Esophagus squamous epithelium (tissue), 5 donors: ENCODE measurements around the gene MYPN. TPM values are rescaled to one million over a fixed set of nuclear protein-coding genes. Genes with fewer than 3 reads are reported as not detected.

Experiments
- DNase-seq: peaks from one replicate; lab custom pipeline; 2025; lab: John Stamatoyannopoulos, UW
- H3K27ac ChIP-seq, 4 donors: fragments of 200-600 bp; sonication (generic); one replicate each; pipeline ENCODE4 v1.5.1; 2016 to 2019; ENCODE audit warnings: mild to moderate bottlenecking in 1 of 4
- H3K27me3 ChIP-seq, 4 donors: fragments of 200-600 bp; sonication (generic); 1 replicate in 3 of 4; 2 replicates in 1 of 4; pipeline versions ENCODE4 v1.5.1 to v1.6.0; 2017 to 2021; ENCODE audit warnings: antibody characterized with exemption in 1 of 4
- H3K36me3 ChIP-seq, 3 donors: fragments of 200-600 bp; sonication (generic); one replicate each; pipeline ENCODE4 v1.5.1; 2016 to 2019
- H3K4me1 ChIP-seq, 3 donors: fragments of 200-600 bp; sonication (generic); one replicate each; pipeline ENCODE4 v1.5.1; 2017 to 2019
- H3K4me3 ChIP-seq, 4 donors: fragments of 200-600 bp; sonication (generic); 1 replicate in 3 of 4; 2 replicates in 1 of 4; pipeline ENCODE4 v1.5.1; 2016 to 2019; ENCODE audit warnings: mild to moderate bottlenecking in 2 of 4, moderate library complexity in 1 of 4
- H3K9me3 ChIP-seq, 3 donors: fragments of 200-600 bp; sonication (generic); one replicate each; pipeline ENCODE4 v1.5.1; 2016 to 2019
- POLR2A ChIP-seq, 4 donors: fragments of 450-650 bp; IDR thresholded peaks; one replicate each; pipeline ENCODE4 v1.6.1; 2017; ENCODE audit warnings: antibody characterized with exemption in 4 of 4, mild to moderate bottlenecking in 4 of 4, moderate library complexity in 3 of 4
- WGBS, 2 donors: methylation state at CpG; one replicate each; pipeline ENCODE4 v1.1.5; 2018; 5-methylcytosine and 5-hydroxymethylcytosine counted together
- intact Hi-C: fragments of 100-400 bp; cut with DNase I; formaldehyde crosslinking; loops from one replicate; pipeline ENCODE4 v1.15.0; 2022
- total RNA-seq, 4 donors: library from RNA; depleted of rRNA; stranded (reverse); fragments of >200 nt; gene quantifications; one replicate each; pipeline ENCODE4 v1.1.0, GENCODE V29; 2016
- TF ChIP-seq, protein P1 (sequence below), 6 experiments: fragments of 450-650 bp in 4 of 6; fragments of 200-600 bp in 2 of 6; sonication (generic) in 2 of 6; IDR thresholded peaks; one replicate each; pipeline ENCODE4 v1.5.1; 2016 to 2019; ENCODE audit warnings: antibody characterized with exemption in 6 of 6, mild to moderate bottlenecking in 4 of 6, moderate library complexity in 4 of 6
- donor health status: DM: yes; HTN: yes; CAD: no.

The MYPN gene
- total RNA-seq, 4 donors from 2014 or later, result not detected

DNA sequence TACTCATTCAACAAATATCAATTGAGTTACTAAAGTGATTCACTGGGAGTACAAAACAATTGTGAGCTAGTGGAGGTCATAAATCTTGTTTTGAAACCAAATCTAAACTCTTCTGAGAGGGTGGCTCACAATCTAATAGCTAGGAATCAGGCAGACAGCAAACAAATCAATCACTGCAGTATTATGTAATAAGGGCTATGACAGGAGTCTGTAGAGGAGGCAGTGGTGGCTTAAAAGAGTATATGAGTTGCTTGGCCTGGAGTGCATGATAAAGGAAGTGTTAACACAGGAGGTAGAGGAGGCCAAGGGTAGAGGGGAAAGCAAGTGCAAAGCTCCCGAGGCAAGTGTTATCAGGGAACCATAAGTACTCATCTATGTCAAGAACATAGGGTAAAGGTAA lies 16.5 kb downstream of the MYPN start:
- no peak for TF ChIP-seq POLR2A (IDR thresholded peaks at IDR 0.05)
- TF ChIP-seq, protein P1, sequence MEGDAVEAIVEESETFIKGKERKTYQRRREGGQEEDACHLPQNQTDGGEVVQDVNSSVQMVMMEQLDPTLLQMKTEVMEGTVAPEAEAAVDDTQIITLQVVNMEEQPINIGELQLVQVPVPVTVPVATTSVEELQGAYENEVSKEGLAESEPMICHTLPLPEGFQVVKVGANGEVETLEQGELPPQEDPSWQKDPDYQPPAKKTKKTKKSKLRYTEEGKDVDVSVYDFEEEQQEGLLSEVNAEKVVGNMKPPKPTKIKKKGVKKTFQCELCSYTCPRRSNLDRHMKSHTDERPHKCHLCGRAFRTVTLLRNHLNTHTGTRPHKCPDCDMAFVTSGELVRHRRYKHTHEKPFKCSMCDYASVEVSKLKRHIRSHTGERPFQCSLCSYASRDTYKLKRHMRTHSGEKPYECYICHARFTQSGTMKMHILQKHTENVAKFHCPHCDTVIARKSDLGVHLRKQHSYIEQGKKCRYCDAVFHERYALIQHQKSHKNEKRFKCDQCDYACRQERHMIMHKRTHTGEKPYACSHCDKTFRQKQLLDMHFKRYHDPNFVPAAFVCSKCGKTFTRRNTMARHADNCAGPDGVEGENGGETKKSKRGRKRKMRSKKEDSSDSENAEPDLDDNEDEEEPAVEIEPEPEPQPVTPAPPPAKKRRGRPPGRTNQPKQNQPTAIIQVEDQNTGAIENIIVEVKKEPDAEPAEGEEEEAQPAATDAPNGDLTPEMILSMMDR (IDR thresholded peaks at IDR 0.05), result no peak
- no peaks in the 10 kb centered on the region for H3K27me3 ChIP-seq
- DNase-seq, result no peak
- intact Hi-C loops, result no loop called here
- H3K4me1 ChIP-seq, result no peaks in the 10 kb centered on the region
- 50 to 58% methylated on average over 1 of the region's 1 CpG for WGBS, 2 donors
- H3K27ac ChIP-seq, result no peak overlapping the region
- no peak overlapping the region for H3K4me3 ChIP-seq
- H3K36me3 ChIP-seq, result no peaks in the 10 kb centered on the region
- H3K9me3 ChIP-seq, result no peaks in the 10 kb centered on the region

DNA sequence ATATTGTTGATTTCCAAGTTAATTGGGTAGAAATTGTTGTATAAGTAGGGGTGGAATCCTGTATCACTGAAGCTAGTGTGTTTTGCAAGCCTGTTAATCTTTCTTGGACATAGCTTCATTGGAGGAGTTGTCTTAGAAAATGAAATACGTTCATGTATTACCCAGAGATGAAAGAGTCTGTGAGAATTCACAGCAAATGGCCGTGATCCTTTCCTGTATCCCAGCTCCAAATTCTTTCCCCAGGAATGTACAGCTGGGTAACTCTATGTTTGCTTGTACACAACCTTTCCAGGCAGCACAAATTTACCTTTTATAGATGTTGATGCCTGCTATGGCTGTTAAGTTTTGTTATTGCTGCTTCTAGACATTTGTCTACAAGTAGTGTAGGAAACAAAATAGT lies 18.7 kb downstream of the MYPN start:
- WGBS, 2 donors, result 47 to 58% methylated on average over 2 of the region's 2 CpGs
- Histone ChIP-seq H3K4me1 (no peaks in the 10 kb centered on the region), H3K27me3 (no peaks in the 10 kb centered on the region), H3K36me3 (no peaks in the 10 kb centered on the region), H3K4me3 (no peak overlapping the region), H3K9me3 (no peaks in the 10 kb centered on the region), H3K27ac (no peak overlapping the region)
- no peak for DNase-seq
- intact Hi-C loops, result no loop called here
- TF ChIP-seq, protein P1 (IDR thresholded peaks at IDR 0.05), result no peak
- no peak for TF ChIP-seq POLR2A (IDR thresholded peaks at IDR 0.05)

DNA sequence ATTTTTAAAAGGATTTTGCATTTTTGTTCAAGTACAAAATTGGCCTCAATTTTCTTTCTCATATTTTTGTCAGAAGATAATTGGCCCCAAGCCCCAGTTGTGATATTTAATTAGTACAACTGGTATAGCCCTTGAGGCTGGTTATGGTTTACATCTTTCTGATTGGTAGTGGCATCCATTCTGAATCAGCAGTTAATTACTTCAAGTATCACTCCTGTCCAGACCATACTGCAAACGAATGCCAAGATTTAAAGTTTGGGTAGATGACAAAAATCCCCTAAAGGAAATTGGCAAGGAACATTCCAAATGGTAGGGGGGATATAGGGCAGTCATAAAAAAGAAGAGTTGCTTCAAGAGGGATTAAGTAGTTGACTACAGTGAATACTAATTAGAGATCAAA lies 23.1 kb downstream of the MYPN start:
- WGBS, 2 donors, result 64% methylated on average over 1 of the region's 1 CpG; no CpG with 5 or more reads in 1 of the 2 donors
- H3K36me3 ChIP-seq, result no peaks in the 10 kb centered on the region
- intact Hi-C loops, result no loop called here
- no peak overlapping the region for H3K4me3 ChIP-seq
- no peaks in the 10 kb centered on the region for H3K9me3 ChIP-seq
- peaks cover 6 to 21% (median 7%) of the 10 kb centered on the region in 3 donors for H3K4me1 ChIP-seq
- DNase-seq, result no peak
- TF ChIP-seq, protein P1 (IDR thresholded peaks at IDR 0.05), result no peak
- TF ChIP-seq POLR2A (IDR thresholded peaks at IDR 0.05), result no peak
- H3K27me3 ChIP-seq, result no peaks in the 10 kb centered on the region
- H3K27ac ChIP-seq, result no peak overlapping the region

DNA sequence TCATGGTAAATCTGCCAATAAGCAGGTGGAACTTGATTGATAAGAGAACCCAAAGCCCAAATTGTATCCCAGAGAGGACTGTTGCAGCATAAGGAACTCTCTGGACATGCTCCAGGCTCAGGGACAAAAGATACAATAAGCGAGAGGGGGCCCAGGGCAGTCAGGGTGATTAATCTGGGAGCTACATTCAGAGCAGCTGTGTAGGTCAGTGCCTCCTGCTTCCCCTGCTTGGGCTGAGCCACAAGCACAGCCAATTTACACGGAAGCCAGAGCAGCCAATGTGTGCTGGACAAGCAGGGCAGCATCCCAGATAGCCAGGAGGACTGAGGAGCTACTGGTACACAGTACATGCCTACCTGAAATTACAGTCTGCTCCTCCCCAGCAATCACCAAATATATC lies 24.2 kb downstream of the MYPN start:
- Histone ChIP-seq H3K27me3 (no peaks in the 10 kb centered on the region), H3K9me3 (no peaks in the 10 kb centered on the region), H3K4me3 (no peak overlapping the region), H3K4me1 (peaks cover 6 to 21% (median 7%) of the 10 kb centered on the region in 3 donors), H3K36me3 (no peaks in the 10 kb centered on the region), H3K27ac (no peak overlapping the region)
- WGBS, 2 donors, result 74 to 100% methylated on average over 2 of the region's 2 CpGs
- TF ChIP-seq POLR2A (IDR thresholded peaks at IDR 0.05), result no peak
- TF ChIP-seq, protein P1 (IDR thresholded peaks at IDR 0.05), result no peak
- intact Hi-C loops, result no loop called here
- no peak for DNase-seq

DNA sequence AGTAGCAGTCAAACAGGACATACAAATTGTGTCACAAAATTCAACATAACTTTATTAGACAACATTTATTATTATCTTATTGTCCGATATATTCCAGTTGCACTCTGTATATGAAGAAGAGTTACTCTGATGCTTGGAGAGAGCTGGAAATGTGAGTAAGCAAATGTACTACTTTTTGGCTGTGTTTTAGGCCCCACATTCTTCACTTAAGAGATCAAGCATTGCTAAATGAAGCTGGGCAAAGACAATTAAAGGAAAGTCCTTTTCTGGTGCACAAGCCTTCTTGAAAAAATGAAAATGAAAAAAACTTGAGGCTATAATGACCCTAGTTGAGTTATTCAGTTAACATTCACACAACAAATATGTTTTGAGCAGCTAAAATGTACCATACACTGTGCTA lies 26.1 kb downstream of the MYPN start:
- Histone ChIP-seq H3K9me3 (no peaks in the 10 kb centered on the region), H3K27me3 (no peaks in the 10 kb centered on the region), H3K36me3 (no peaks in the 10 kb centered on the region), H3K27ac (peak overlapping the region in 3 of 4 donors; percentile 51 to 76 (median 67)), H3K4me3 (no peak overlapping the region), H3K4me1 (peaks cover 6 to 21% (median 7%) of the 10 kb centered on the region in 3 donors)
- intact Hi-C loops, result no loop called here
- TF ChIP-seq POLR2A (IDR thresholded peaks at IDR 0.05), result no peak
- TF ChIP-seq, protein P1 (IDR thresholded peaks at IDR 0.05), result no peak
- 79 to 88% methylated on average over 1 of the region's 1 CpG for WGBS, 2 donors
- no peak for DNase-seq
